ENCODE data around the gene SLC43A3. TPM values are rescaled to one million over a fixed set of nuclear protein-coding genes. Genes with fewer than 3 reads are reported as not detected.

The SLC43A3 gene
- total RNA-seq, 1 experiment from 2014 or later: 21.4 TPM

- H3T11ph ChIP-seq (ENCODE audit: low read length): no peak overlapping the region
- H2BK5ac ChIP-seq (ENCODE audit: insufficient read length, low read length): no peak overlapping the region
- no peak overlapping the region for H4K8ac ChIP-seq (replicated peaks; ENCODE audit: insufficient read length, low read depth, low read length)
- H3K18ac ChIP-seq (ENCODE audit: insufficient read length, low read depth, low read length): no peak overlapping the region
- peaks cover 58% of the 10 kb centered on the region for H3K27me3 Mint-ChIP-seq (ENCODE audit: low read depth)
- peaks cover 2% of the 10 kb centered on the region; the same call in 1 of the 2 replicates for H3K4me1 ChIP-seq (ENCODE audit: insufficient read depth, low read length)
- no peak overlapping the region for H3K4me3 Mint-ChIP-seq
- H3K79me2 ChIP-seq (ENCODE audit: insufficient read depth, low read length): no peaks in the 10 kb centered on the region
- no peak overlapping the region for H3K4ac ChIP-seq (ENCODE audit: low read depth, low read length)
- H3K9me3 Mint-ChIP-seq: no peaks in the 10 kb centered on the region
- no peak overlapping the region for H3K4me2 ChIP-seq (ENCODE audit: insufficient read depth, insufficient read length, low read length)
- H3K79me1 ChIP-seq (ENCODE audit: insufficient read depth, low read depth, low read length, poor library complexity, severe bottlenecking): no peaks in the 10 kb centered on the region
- H3K27ac Mint-ChIP-seq: no peak overlapping the region
- no peak overlapping the region for H3K56ac ChIP-seq (ENCODE audit: insufficient read length, low read depth, low read length)
- H3K27me3 ChIP-seq (ENCODE audit: insufficient read depth, low read length): peaks cover 3% of the 10 kb centered on the region; the same call in 1 of the 2 replicates
- H2BK12ac ChIP-seq (ENCODE audit: insufficient read length, low read depth, low read length): no peak overlapping the region
- no peak overlapping the region for H3K9ac ChIP-seq (ENCODE audit: extremely low read depth, insufficient read length, low read length)
- no peaks in the 10 kb centered on the region for H3K9me3 ChIP-seq (ENCODE audit: control insufficient read depth, low read depth, low read length)
- peaks cover 6% of the 10 kb centered on the region for H3K23me2 ChIP-seq (ENCODE audit: insufficient read length, low read depth, low read length, poor library complexity, severe bottlenecking)
- no peak overlapping the region for H2BK20ac ChIP-seq (ENCODE audit: low read depth, low read length, poor library complexity, severe bottlenecking)
- H2AK5ac ChIP-seq (ENCODE audit: insufficient read length, low read length): no peak overlapping the region
- no peak overlapping the region for H2BK120ac ChIP-seq (ENCODE audit: low read depth, low read length, poor library complexity, severe bottlenecking)
- H3K27ac ChIP-seq (ENCODE audit: insufficient read length, low read depth, low read length): no peak overlapping the region
- H4K91ac ChIP-seq (ENCODE audit: insufficient read length, low read depth, low read length): no peak overlapping the region
- H3K36me3 Mint-ChIP-seq (ENCODE audit: insufficient read depth in 1 of 3, low read depth in 3 of 3): peaks cover 0 to 4% (median 3%) of the 10 kb centered on the region in 3 experiments; a peak in 2 of 7 replicates
- H4K20me1 ChIP-seq (ENCODE audit: control insufficient read depth, insufficient read depth, insufficient read length): no peaks in the 10 kb centered on the region
- no peak overlapping the region for H2AFZ ChIP-seq (ENCODE audit: low read length)
- H4K5ac ChIP-seq (ENCODE audit: insufficient read length, low read depth, low read length): no peak overlapping the region
- peaks cover 18 to 20% of the 10 kb centered on the region in 2 experiments for H3K4me1 Mint-ChIP-seq
- no peak overlapping the region for H3K14ac ChIP-seq (ENCODE audit: insufficient read depth, low read length)
- H2BK15ac ChIP-seq (ENCODE audit: low read depth, low read length): no peak overlapping the region
- DNase-seq: peak; percentile 40
- TF ChIP-seq CTCF (conservative IDR thresholded peaks at IDR 0.05): peak; percentile 26; the same call in 2 of the 3 replicates
- H3K23ac ChIP-seq (ENCODE audit: insufficient read length, low read depth, low read length): no peak overlapping the region
- whole genome bisulfite sequencing (ENCODE audit: extremely low coverage, insufficient read length, low lambda C conversion rate): no CpG with 5 or more reads among the region's 1 CpG
Measured at GRCh38 chr11:57430952-57431351, 4.0 kb upstream of the SLC43A3 start.

All from H9 (cell line).